Glomerular visceral epithelial cell (primary cell): ENCODE measurements around the gene SLC35A2.
"Not testable (repeated sequence)": the region's sequence is repeated elsewhere in the genome, so short reads cannot be mapped to it uniquely, and the experiment has no call there.

Experiments used
- DNase-seq: peaks from one replicate; pipeline ENCODE4 v3.0.0-alpha.2; 2016; ENCODE audit errors: extremely low spot score

The SLC35A2 gene

GRCh38 chrX:48902776-48903175, 8.7 kb downstream of the SLC35A2 start:
- DNase-seq: no peak

GRCh38 chrX:48902135-48902534, 9.3 kb downstream of the SLC35A2 start:
- DNase-seq: no peak

- no peak for DNase-seq
Measured at GRCh38 chrX:48901069-48901468, 10.4 kb downstream of the SLC35A2 start.

- DNase-seq: no peak
Measured at GRCh38 chrX:48899078-48899410, 12.4 kb downstream of the SLC35A2 start.

- peak; percentile 93 for DNase-seq
Measured at GRCh38 chrX:48897625-48898306, 13.7 kb downstream of the SLC35A2 start, which contains the start of the genes PQBP1 and TIMM17B. Gene PQBP1, plus strand, starts transcription at chrX:48897930. Its CDS starts 580 bp downstream, at chrX:48898510. Gene TIMM17B, minus strand, starts transcription at chrX:48897768. Its CDS starts 19 bp downstream, at chrX:48897749.

- peak; percentile 81 for DNase-seq
Measured at GRCh38 chrX:48897157-48897624, 14.3 kb downstream of the SLC35A2 start.

GRCh38 chrX:48896611-48897011, 14.8 kb downstream of the SLC35A2 start:
- DNase-seq: peak; percentile 17

- DNase-seq: no peak
Measured at GRCh38 chrX:48894891-48895290, 16.6 kb downstream of the SLC35A2 start.

- DNase-seq: no peak
Measured at GRCh38 chrX:48893556-48894348, 17.7 kb downstream of the SLC35A2 start.

- DNase-seq: no peak
Measured at GRCh38 chrX:48892896-48893295, 18.6 kb downstream of the SLC35A2 start.

GRCh38 chrX:48891402-48892288, 19.8 kb downstream of the SLC35A2 start:
- peak; percentile 89 for DNase-seq

GRCh38 chrX:48890934-48891401, 20.5 kb downstream of the SLC35A2 start:
- no peak for DNase-seq

- DNase-seq: no peak
Measured at GRCh38 chrX:48890296-48890925, 21.0 kb downstream of the SLC35A2 start.

GRCh38 chrX:48886586-48886985, 24.9 kb downstream of the SLC35A2 start:
- not testable (repeated sequence) for DNase-seq

- DNase-seq: no peak
Measured at GRCh38 chrX:48883729-48884128, 27.7 kb downstream of the SLC35A2 start.

GRCh38 chrX:48876944-48877343, 34.5 kb downstream of the SLC35A2 start:
- DNase-seq: not testable (repeated sequence)

- not testable (repeated sequence) for DNase-seq
Measured at GRCh38 chrX:48872017-48872416, 39.4 kb downstream of the SLC35A2 start.

- DNase-seq: peak; percentile 65
Measured at GRCh38 chrX:48864210-48864609, 47.2 kb downstream of the SLC35A2 start.

- peak; percentile 11 for DNase-seq
Measured at GRCh38 chrX:48854898-48855297, 56.5 kb downstream of the SLC35A2 start.

- not testable (repeated sequence) for DNase-seq
Measured at GRCh38 chrX:48854121-48854804, 57.2 kb downstream of the SLC35A2 start.

- DNase-seq: not testable (repeated sequence)
Measured at GRCh38 chrX:48853494-48853893, 58.0 kb downstream of the SLC35A2 start.
